HepG2 (cell line): ENCODE data around the gene PMEL. TPM values are rescaled to one million over a fixed set of nuclear protein-coding genes. Genes with fewer than 3 reads are reported as not detected.
A peak's percentile ranks its signal among the peaks of the same experiment; 100 is the strongest.

Source experiments
- AGO1 ChIP-seq: fragments of 200-400 bp; formaldehyde crosslinking; IDR thresholded peaks from 2 replicates; pipeline ENCODE4 v1.6.1; 2017; ENCODE audit warnings: mild to moderate bottlenecking, low read depth, low read length, moderate library complexity; ENCODE audit not compliant: poor library complexity, severe bottlenecking
- FIP1L1 ChIP-seq: fragments of 200-400 bp; formaldehyde crosslinking; IDR thresholded peaks from 2 replicates; pipeline ENCODE4 v1.6.1; 2018; ENCODE audit warnings: low read depth, mild to moderate bottlenecking, low read length, moderate library complexity, borderline replicate concordance; ENCODE audit not compliant: insufficient read depth
- HNRNPUL1 ChIP-seq: fragments of 200-400 bp; formaldehyde crosslinking; IDR thresholded peaks from 2 replicates; pipeline ENCODE4 v1.6.1; 2017; ENCODE audit warnings: low read depth, mild to moderate bottlenecking, low read length, moderate library complexity
- NCOR1 ChIP-seq: fragments of 200-600 bp; sonication (generic); IDR thresholded peaks from 2 replicates; pipeline ENCODE4 v1.7.0; 2017; ENCODE audit warnings: antibody characterized with exemption, low read length, borderline replicate concordance
- POLR2G ChIP-seq: fragments of 200-400 bp; formaldehyde crosslinking; IDR thresholded peaks from 2 replicates; pipeline ENCODE4 v1.6.1; 2018; ENCODE audit warnings: mild to moderate bottlenecking, low read depth, low read length, moderate library complexity
- PRMT3 ChIP-seq: sonication (generic); formaldehyde crosslinking; IDR thresholded peaks from 2 replicates; pipeline ENCODE4 v1.8.1; 2022; ENCODE audit warnings: low read depth, mild to moderate bottlenecking, moderate library complexity, missing genetic modification reagents, borderline replicate concordance
- RBAK ChIP-seq: sonication (generic); formaldehyde crosslinking; IDR thresholded peaks from 2 replicates; pipeline ENCODE4 v1.5.1; 2020; ENCODE audit warnings: mild to moderate bottlenecking, missing genetic modification reagents
- RBM39 ChIP-seq: fragments of 200-400 bp; formaldehyde crosslinking; IDR thresholded peaks from one replicate; pipeline ENCODE4 v1.6.1; 2018; ENCODE audit warnings: antibody characterized with exemption, mild to moderate bottlenecking, low read depth, low read length; ENCODE audit not compliant: poor library complexity, severe bottlenecking
- ZNF33A ChIP-seq: sonication (generic); formaldehyde crosslinking; IDR thresholded peaks from 2 replicates; pipeline ENCODE4 v1.5.1; 2020; ENCODE audit warnings: missing genetic modification reagents, mild to moderate bottlenecking, moderate library complexity, borderline replicate concordance
- polyA plus RNA-seq, 8 experiments: library from polyadenylated mRNA; depleted of rRNA in 3 of 8; stranded (reverse) in 7 of 8; unstranded in 1 of 8; fragments of >200 nt; fragmentation: Illumina TruSeq in 4 of 8; extraction: Trizol in 4 of 8; gene quantifications; 2 replicates each; pipeline versions ENCODE4 v1.2.1 to v1.2.3, GENCODE V29; 2011 to 2016; ENCODE audit warnings: low read depth in 4 of 8, missing spikeins in 1 of 8, mixed read lengths in 1 of 8; ENCODE audit not compliant: insufficient read depth in 1 of 8
- total RNA-seq, 5 experiments: library from RNA; depleted of rRNA; stranded (reverse); fragments of >200 nt; fragmentation: Illumina TruSeq; extraction: Trizol; gene quantifications; 2 replicates each; pipeline ENCODE4 v1.2.3, GENCODE V29; 2016; ENCODE audit warnings: low read depth in 1 of 5
- TF ChIP-seq, protein P1 (sequence below): sonication (generic); formaldehyde crosslinking; IDR thresholded peaks from 2 replicates; pipeline ENCODE4 v1.5.0; 2020; ENCODE audit warnings: missing genetic modification reagents
- TF ChIP-seq, protein P2 (sequence below): sonication (generic); formaldehyde crosslinking; conservative IDR thresholded peaks from 2 replicates; pipeline ENCODE4 v1.4.0; 2020; ENCODE audit warnings: missing genetic modification reagents
- TF ChIP-seq, protein P3 (sequence below): sonication (generic); formaldehyde crosslinking; IDR thresholded peaks from 2 replicates; pipeline ENCODE4 v1.9.0; 2022; ENCODE audit warnings: missing genetic modification reagents, mild to moderate bottlenecking, borderline replicate concordance
- TF ChIP-seq, protein P4 (sequence below): sonication (generic); formaldehyde crosslinking; IDR thresholded peaks from 2 replicates; pipeline ENCODE4 v1.8.0; 2022; ENCODE audit warnings: mild to moderate bottlenecking, missing genetic modification reagents, moderate library complexity
- TF ChIP-seq, protein P5 (sequence below): sonication (generic); formaldehyde crosslinking; IDR thresholded peaks from 2 replicates; pipeline ENCODE4 v1.5.0; 2020; ENCODE audit warnings: mild to moderate bottlenecking, missing genetic modification reagents, borderline replicate concordance
- TF ChIP-seq, protein P6 (sequence below): sonication (generic); formaldehyde crosslinking; IDR thresholded peaks from 2 replicates; pipeline ENCODE4 v1.4.0; 2020; ENCODE audit warnings: missing genetic modification reagents, mild to moderate bottlenecking, borderline replicate concordance

Gene PMEL
- total and polyA plus RNA-seq, 2 of the 13 experiments (the other 11 are each of a cell fraction or from before 2014, with no cell fraction given) = 0.49 to 3.3 TPM

DNA sequence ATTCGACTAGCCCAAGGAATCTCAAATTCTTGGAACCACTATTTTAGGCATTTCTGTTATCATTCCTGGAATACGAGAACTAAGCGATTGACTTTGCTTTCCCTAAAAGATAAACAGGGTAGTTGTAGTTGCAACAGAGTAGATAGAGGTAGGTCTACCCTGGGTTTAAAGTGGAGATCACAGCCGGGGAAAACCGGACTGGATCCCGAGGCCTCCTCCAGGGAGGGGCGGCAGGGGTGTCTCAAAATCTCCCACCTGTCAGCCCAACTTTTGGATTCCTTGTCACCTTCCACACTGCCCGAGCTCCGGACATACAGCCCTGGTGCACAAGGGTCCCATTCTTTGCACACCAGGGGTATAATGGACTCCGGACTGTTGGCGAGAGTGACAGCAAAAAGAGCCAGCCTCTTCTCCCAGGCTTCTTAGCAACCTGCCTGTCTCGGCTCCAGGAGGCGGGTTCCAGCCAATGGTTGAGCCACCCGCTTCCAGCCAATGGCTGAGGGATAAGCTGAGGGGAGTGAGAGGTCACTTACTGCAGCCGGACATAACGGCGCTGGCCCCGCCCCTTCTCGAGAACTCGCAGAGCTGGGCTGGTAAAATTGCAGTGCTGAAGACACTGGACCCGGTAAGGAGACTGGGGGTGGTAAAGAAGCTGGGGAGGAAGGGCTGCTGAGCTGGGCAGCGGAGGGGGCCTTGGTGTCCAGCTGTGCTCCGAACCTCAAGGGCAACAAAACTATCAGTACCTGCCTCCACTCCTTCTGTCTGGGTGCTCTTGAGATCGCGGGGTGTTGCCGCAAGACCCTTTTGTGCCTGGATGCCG is 31.1 kb upstream of the PMEL start, which contains the start of gene SUOX (continued):
- TF ChIP-seq, protein P1, sequence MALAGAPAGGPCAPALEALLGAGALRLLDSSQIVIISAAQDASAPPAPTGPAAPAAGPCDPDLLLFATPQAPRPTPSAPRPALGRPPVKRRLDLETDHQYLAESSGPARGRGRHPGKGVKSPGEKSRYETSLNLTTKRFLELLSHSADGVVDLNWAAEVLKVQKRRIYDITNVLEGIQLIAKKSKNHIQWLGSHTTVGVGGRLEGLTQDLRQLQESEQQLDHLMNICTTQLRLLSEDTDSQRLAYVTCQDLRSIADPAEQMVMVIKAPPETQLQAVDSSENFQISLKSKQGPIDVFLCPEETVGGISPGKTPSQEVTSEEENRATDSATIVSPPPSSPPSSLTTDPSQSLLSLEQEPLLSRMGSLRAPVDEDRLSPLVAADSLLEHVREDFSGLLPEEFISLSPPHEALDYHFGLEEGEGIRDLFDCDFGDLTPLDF = no peak
- peak; percentile 92 for TF ChIP-seq POLR2G
- TF ChIP-seq, protein P2, sequence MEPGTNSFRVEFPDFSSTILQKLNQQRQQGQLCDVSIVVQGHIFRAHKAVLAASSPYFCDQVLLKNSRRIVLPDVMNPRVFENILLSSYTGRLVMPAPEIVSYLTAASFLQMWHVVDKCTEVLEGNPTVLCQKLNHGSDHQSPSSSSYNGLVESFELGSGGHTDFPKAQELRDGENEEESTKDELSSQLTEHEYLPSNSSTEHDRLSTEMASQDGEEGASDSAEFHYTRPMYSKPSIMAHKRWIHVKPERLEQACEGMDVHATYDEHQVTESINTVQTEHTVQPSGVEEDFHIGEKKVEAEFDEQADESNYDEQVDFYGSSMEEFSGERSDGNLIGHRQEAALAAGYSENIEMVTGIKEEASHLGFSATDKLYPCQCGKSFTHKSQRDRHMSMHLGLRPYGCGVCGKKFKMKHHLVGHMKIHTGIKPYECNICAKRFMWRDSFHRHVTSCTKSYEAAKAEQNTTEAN (CRISPR knock-in tag) = peak; percentile 80
- TF ChIP-seq, protein P3, sequence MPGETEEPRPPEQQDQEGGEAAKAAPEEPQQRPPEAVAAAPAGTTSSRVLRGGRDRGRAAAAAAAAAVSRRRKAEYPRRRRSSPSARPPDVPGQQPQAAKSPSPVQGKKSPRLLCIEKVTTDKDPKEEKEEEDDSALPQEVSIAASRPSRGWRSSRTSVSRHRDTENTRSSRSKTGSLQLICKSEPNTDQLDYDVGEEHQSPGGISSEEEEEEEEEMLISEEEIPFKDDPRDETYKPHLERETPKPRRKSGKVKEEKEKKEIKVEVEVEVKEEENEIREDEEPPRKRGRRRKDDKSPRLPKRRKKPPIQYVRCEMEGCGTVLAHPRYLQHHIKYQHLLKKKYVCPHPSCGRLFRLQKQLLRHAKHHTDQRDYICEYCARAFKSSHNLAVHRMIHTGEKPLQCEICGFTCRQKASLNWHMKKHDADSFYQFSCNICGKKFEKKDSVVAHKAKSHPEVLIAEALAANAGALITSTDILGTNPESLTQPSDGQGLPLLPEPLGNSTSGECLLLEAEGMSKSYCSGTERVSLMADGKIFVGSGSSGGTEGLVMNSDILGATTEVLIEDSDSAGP (CRISPR knock-in tag) = peak; percentile 84; the same call in 1 of the 2 replicates
- TF ChIP-seq, protein P4, sequence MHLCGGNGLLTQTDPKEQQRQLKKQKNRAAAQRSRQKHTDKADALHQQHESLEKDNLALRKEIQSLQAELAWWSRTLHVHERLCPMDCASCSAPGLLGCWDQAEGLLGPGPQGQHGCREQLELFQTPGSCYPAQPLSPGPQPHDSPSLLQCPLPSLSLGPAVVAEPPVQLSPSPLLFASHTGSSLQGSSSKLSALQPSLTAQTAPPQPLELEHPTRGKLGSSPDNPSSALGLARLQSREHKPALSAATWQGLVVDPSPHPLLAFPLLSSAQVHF = no peak
- TF ChIP-seq PRMT3 = no peak
- peak; percentile 77 for TF ChIP-seq AGO1
- TF ChIP-seq FIP1L1 = 0 out of 2 replicates have a peak, but pooled peaks have one; percentile 56
- peak; percentile 25 for TF ChIP-seq RBM39
- no peak for TF ChIP-seq RBAK (CRISPR knock-in tag)
- no peak for TF ChIP-seq HNRNPUL1
- TF ChIP-seq, protein P5, sequence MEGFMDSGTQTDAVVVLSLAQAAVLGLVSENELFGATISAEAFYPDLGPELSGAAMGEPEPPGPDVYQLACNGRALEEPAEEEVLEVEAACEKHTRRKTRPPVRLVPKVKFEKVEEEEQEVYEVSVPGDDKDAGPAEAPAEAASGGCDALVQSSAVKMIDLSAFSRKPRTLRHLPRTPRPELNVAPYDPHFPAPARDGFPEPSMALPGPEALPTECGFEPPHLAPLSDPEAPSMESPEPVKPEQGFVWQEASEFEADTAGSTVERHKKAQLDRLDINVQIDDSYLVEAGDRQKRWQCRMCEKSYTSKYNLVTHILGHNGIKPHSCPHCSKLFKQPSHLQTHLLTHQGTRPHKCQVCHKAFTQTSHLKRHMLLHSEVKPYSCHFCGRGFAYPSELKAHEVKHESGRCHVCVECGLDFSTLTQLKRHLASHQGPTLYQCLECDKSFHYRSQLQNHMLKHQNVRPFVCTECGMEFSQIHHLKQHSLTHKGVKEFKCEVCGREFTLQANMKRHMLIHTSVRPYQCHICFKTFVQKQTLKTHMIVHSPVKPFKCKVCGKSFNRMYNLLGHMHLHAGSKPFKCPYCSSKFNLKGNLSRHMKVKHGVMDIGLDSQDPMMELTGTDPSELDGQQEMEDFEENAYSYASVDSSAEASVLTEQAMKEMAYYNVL = peak; percentile 23; the same call in 1 of the 2 replicates
- TF ChIP-seq, protein P6, sequence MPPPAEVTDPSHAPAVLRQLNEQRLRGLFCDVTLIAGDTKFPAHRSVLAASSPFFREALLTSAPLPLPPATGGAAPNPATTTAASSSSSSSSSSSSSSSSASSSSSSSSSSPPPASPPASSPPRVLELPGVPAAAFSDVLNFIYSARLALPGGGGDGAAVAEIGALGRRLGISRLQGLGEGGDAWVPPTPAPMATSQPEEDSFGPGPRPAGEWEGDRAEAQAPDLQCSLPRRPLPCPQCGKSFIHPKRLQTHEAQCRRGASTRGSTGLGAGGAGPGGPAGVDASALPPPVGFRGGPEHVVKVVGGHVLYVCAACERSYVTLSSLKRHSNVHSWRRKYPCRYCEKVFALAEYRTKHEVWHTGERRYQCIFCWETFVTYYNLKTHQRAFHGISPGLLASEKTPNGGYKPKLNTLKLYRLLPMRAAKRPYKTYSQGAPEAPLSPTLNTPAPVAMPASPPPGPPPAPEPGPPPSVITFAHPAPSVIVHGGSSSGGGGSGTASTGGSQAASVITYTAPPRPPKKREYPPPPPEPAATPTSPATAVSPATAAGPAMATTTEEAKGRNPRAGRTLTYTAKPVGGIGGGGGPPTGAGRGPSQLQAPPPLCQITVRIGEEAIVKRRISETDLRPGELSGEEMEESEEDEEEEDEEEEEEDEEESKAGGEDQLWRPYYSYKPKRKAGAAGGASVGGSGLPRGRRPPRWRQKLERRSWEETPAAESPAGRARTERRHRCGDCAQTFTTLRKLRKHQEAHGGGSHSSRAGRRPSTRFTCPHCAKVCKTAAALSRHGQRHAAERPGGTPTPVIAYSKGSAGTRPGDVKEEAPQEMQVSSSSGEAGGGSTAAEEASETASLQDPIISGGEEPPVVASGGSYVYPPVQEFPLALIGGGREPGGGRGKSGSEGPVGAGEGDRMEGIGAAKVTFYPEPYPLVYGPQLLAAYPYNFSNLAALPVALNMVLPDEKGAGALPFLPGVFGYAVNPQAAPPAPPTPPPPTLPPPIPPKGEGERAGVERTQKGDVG (CRISPR knock-in tag) = no peak
- no peak for TF ChIP-seq ZNF33A (CRISPR knock-in tag)
- TF ChIP-seq NCOR1 = peak; percentile 85; the same call in 1 of the 2 replicates
